Panc1 (cell line): ENCODE measurements around the gene CRYAA. TPM values are rescaled to one million over a fixed set of nuclear protein-coding genes. Genes with fewer than 3 reads are reported as not detected.

Experiments
- ATAC-seq: fragments of 200-7000 bp; cut with Tn5 transposase; 2 replicates; pipeline ENCODE4 v1.9.1; 2020; ENCODE audit warnings: mild to moderate bottlenecking, moderate library complexity
- BruUV-seq: library from RNA; stranded (reverse); fragments of 400-500 nt; replicated peaks from 2 replicates; lab custom pipeline; 2021; lab: Mats Ljungman, UMichigan
- CTCF ChIA-PET: fragments of 300-600 bp; sonication (Branson Sonifier 250); formaldehyde crosslinking; loops from one replicate; lab custom pipeline; 2022; ENCODE audit warnings: antibody characterized with exemption; lab: Charles Lee
- POLR2A ChIA-PET: fragments of 300-600 bp; sonication (Branson Sonifier 250); formaldehyde crosslinking; loops from one replicate; lab custom pipeline; 2022; ENCODE audit warnings: antibody characterized with exemption; lab: Charles Lee
- DNase-seq: peaks from one replicate; pipeline ENCODE4 v3.0.0-alpha.2; 2010; ENCODE audit warnings: low read depth, low spot score
- H3K27ac ChIP-seq: 2 replicates; pipeline ENCODE4 v1.5.1; 2011; ENCODE audit warnings: mild to moderate bottlenecking, low read length, inconsistent platforms
- H3K27me3 ChIP-seq: fragments of 200-500 bp; sonication (Bioruptor generic); 2 replicates; pipeline ENCODE4 v1.6.0; 2014; ENCODE audit warnings: low read length, inconsistent platforms; ENCODE audit not compliant: control insufficient read depth, insufficient read depth
- H3K36me3 ChIP-seq: fragments of 200-500 bp; sonication (Bioruptor generic); 2 replicates; pipeline ENCODE4 v1.5.1; 2014; ENCODE audit warnings: inconsistent platforms, mild to moderate bottlenecking, low read length, moderate library complexity; ENCODE audit not compliant: control insufficient read depth, insufficient read depth
- H3K4me1 ChIP-seq: 2 replicates; pipeline ENCODE4 v1.5.1; 2011; ENCODE audit warnings: inconsistent platforms, mild to moderate bottlenecking, low read length, moderate library complexity; ENCODE audit not compliant: control insufficient read depth, insufficient read depth
- H3K4me3 ChIP-seq, 2 experiments: 2 replicates each; pipeline ENCODE4 v1.5.1; 2011 to 2012; ENCODE audit warnings: low read depth in 2 of 2, low read length in 2 of 2, mild to moderate bottlenecking in 2 of 2, inconsistent platforms in 1 of 2, moderate library complexity in 1 of 2
- H3K9me3 ChIP-seq: fragments of 200-500 bp; sonication (Bioruptor generic); 2 replicates; pipeline ENCODE4 v1.5.1; 2014; ENCODE audit warnings: low read depth, mild to moderate bottlenecking, inconsistent platforms, low read length, moderate library complexity; ENCODE audit not compliant: control insufficient read depth, insufficient read depth
- POLR2AphosphoS5 ChIP-seq: IDR thresholded peaks from 2 replicates; pipeline ENCODE4 v1.6.1; 2012; ENCODE audit warnings: mild to moderate bottlenecking, low read depth, low read length, moderate library complexity
- SIN3A ChIP-seq: IDR thresholded peaks from 2 replicates; pipeline ENCODE4 v1.6.1; 2012; ENCODE audit warnings: low read depth, mild to moderate bottlenecking, low read length, moderate library complexity, borderline replicate concordance; ENCODE audit not compliant: insufficient read depth
- TCF7L2 ChIP-seq: IDR thresholded peaks from 2 replicates; pipeline ENCODE4 v1.6.1; 2011; ENCODE audit warnings: mild to moderate bottlenecking, low read depth, low read length, inconsistent platforms
- in situ Hi-C: cut with HindIII; loops from 2 replicates; pipeline ENCODE4 v1.10.0; 2016; ENCODE audit warnings: low sequenced_read_pairs, low pct_unique_long_range_greater_than_20kb
- intact Hi-C: fragments of 100-400 bp; cut with micrococcal nuclease; formaldehyde crosslinking; loops from one replicate; pipeline ENCODE4 v1.10.0; 2022; ENCODE audit not compliant: unreplicated experiment
- total RNA-seq: library from RNA; stranded (reverse); gene quantifications from one replicate; pipeline ENCODE4 v1.2.1, GENCODE V29; 2021; ENCODE audit not compliant: unreplicated experiment
- TF ChIP-seq, protein P1 (sequence below), 2 experiments: IDR thresholded peaks; 2 replicates each; pipeline ENCODE4 v1.6.1; 2011 to 2012; ENCODE audit warnings: low read depth in 2 of 2, control low read depth in 1 of 2, low read length in 1 of 2, mild to moderate bottlenecking in 1 of 2, moderate library complexity in 1 of 2; ENCODE audit not compliant: insufficient read depth in 1 of 2
- TF ChIP-seq, protein P2 (sequence below): fragments of 450-650 bp; IDR thresholded peaks from 2 replicates; pipeline ENCODE4 v1.5.1; 2017; ENCODE audit warnings: mild to moderate bottlenecking

CRYAA gene
- total RNA-seq, 1 experiment from 2014 or later: 2.1 TPM

DNA sequence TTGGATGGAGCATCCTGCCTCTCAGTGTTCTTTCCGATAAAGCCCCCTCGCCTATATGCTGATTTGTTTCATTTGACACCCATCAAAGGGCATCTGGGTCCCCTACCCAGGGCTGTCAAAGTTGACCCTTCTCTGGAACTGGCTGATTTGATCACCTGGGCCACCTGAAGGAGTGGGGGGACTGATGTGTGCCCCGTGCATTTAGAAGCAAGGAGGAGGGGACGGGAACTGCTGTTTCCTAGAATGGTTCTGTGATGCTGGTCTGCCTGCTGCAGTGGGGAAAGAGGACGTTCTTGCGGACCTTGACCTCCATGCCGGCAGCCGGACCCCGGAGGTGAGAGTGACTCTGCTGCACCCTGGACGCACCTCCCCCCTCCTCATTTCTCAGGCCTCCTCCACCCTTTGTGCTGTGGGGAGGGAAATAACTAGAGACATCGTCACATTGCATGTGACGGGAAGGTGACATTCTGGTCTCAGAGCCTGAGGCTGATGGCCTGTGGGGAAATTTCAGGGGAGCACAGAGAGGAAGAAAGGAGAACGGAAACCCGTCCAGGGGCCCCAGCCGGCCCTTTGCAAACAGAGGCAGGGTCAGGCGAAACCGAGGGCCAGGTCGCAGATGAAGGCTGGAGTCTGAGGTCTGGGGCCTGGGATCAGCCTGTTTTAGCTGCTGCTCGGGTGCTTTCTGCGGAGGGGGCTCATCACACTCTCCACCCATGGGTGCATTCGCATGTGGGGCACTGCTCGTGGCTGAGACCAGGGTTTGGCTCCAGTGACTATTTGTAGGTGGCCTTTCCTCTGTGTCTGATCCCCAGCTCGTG, 25.7 kb downstream of the CRYAA start:
- Histone ChIP-seq H3K36me3 (no peaks in the 10 kb centered on the region), H3K4me1 (no peaks in the 10 kb centered on the region; the same call in 1 of the 2 replicates), H3K4me3 (no peak overlapping the region), H3K9me3 (no peaks in the 10 kb centered on the region), H3K27me3 (no peaks in the 10 kb centered on the region), H3K27ac (no peak overlapping the region)
- in situ Hi-C loops: no loop called here
- DNase-seq: no peak
- BruUV-seq: no TSS peak
- POLR2A ChIA-PET: no interaction called here
- ATAC-seq: no peak
- TF ChIP-seq POLR2AphosphoS5 (no peak), TCF7L2 (no peak), SIN3A (no peak)
- TF ChIP-seq, protein P1, sequence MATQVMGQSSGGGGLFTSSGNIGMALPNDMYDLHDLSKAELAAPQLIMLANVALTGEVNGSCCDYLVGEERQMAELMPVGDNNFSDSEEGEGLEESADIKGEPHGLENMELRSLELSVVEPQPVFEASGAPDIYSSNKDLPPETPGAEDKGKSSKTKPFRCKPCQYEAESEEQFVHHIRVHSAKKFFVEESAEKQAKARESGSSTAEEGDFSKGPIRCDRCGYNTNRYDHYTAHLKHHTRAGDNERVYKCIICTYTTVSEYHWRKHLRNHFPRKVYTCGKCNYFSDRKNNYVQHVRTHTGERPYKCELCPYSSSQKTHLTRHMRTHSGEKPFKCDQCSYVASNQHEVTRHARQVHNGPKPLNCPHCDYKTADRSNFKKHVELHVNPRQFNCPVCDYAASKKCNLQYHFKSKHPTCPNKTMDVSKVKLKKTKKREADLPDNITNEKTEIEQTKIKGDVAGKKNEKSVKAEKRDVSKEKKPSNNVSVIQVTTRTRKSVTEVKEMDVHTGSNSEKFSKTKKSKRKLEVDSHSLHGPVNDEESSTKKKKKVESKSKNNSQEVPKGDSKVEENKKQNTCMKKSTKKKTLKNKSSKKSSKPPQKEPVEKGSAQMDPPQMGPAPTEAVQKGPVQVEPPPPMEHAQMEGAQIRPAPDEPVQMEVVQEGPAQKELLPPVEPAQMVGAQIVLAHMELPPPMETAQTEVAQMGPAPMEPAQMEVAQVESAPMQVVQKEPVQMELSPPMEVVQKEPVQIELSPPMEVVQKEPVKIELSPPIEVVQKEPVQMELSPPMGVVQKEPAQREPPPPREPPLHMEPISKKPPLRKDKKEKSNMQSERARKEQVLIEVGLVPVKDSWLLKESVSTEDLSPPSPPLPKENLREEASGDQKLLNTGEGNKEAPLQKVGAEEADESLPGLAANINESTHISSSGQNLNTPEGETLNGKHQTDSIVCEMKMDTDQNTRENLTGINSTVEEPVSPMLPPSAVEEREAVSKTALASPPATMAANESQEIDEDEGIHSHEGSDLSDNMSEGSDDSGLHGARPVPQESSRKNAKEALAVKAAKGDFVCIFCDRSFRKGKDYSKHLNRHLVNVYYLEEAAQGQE (IDR thresholded peaks at IDR 0.05; ENCODE audit: insufficient read depth in 1 of 2, low read depth in 2 of 2, low read length in 1 of 2): no peak
- TF ChIP-seq, protein P2, sequence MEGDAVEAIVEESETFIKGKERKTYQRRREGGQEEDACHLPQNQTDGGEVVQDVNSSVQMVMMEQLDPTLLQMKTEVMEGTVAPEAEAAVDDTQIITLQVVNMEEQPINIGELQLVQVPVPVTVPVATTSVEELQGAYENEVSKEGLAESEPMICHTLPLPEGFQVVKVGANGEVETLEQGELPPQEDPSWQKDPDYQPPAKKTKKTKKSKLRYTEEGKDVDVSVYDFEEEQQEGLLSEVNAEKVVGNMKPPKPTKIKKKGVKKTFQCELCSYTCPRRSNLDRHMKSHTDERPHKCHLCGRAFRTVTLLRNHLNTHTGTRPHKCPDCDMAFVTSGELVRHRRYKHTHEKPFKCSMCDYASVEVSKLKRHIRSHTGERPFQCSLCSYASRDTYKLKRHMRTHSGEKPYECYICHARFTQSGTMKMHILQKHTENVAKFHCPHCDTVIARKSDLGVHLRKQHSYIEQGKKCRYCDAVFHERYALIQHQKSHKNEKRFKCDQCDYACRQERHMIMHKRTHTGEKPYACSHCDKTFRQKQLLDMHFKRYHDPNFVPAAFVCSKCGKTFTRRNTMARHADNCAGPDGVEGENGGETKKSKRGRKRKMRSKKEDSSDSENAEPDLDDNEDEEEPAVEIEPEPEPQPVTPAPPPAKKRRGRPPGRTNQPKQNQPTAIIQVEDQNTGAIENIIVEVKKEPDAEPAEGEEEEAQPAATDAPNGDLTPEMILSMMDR: no peak
- CTCF ChIA-PET: no interaction called here
- intact Hi-C loops: no loop called here

DNA sequence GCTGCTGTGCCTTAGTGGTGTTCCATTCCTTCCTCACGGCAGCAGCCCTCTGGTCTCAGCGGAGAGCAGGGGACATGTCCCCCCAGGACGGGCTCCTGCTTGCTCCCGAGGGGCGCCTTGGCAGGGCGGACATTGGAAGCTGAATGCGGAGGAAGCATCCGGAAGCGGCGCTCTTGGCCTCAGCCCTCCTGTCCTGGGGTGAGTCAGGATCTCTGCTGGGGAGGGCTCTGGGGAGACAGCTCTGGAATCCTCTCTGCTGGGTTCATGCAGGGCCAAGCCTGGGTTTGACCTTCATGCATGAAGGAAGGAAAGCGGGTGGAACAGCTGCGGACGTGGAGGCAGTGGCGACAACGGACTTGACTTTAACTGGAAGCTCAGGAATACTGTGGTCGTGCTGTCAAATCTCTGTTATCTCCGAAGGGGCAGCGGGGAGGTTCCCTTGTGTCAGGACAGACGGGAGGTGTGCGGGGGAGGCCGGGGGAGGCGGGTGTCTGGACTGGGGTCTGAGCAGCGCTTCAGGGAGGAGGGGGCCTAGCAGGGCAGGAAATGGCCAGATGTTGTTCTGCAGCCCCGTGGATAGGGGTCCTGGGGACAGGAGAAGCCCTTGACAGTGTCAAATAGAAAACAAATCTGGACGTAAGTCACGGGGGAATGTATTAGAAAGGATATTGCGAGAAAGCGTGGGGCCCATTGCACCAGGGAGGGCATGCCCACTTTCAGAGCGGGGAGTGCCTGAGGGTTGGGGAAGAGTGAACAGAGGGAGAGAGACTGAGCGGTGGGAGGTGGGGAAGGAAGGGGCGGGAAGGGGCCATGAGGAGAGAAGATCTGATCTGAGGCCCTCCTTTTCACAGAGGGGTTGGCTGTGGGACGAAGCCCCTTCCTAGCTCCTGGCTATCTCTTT, 26.6 kb downstream of the CRYAA start:
- H3K27ac ChIP-seq: no peak overlapping the region
- no peaks in the 10 kb centered on the region for H3K9me3 ChIP-seq
- H3K4me1 ChIP-seq: no peaks in the 10 kb centered on the region; the same call in 1 of the 2 replicates
- POLR2A ChIA-PET: no interaction called here
- ATAC-seq (no peak), DNase-seq (no peak)
- BruUV-seq: no TSS peak
- TF ChIP-seq, protein P1 (IDR thresholded peaks at IDR 0.05; ENCODE audit: insufficient read depth in 1 of 2, low read depth in 2 of 2, low read length in 1 of 2): no peak
- TF ChIP-seq TCF7L2 (no peak), SIN3A (no peak), POLR2AphosphoS5 (no peak)
- TF ChIP-seq, protein P2: no peak
- H3K4me3 ChIP-seq: no peak overlapping the region
- CTCF ChIA-PET: no interaction called here
- no peaks in the 10 kb centered on the region for H3K36me3 ChIP-seq
- no peaks in the 10 kb centered on the region for H3K27me3 ChIP-seq
- intact Hi-C loops (no loop called here), in situ Hi-C loops (no loop called here)
